SHP77 (cell line): ENCODE results near the gene PERM1.
"Not testable (repeated sequence)": the region's sequence is repeated elsewhere in the genome, so short reads cannot be mapped to it uniquely, and the experiment has no call there.

Experiments
- DNase-seq, 2 experiments: peaks; one replicate each; lab custom pipeline; 2025; lab: John Stamatoyannopoulos, UW

Gene PERM1

DNA sequence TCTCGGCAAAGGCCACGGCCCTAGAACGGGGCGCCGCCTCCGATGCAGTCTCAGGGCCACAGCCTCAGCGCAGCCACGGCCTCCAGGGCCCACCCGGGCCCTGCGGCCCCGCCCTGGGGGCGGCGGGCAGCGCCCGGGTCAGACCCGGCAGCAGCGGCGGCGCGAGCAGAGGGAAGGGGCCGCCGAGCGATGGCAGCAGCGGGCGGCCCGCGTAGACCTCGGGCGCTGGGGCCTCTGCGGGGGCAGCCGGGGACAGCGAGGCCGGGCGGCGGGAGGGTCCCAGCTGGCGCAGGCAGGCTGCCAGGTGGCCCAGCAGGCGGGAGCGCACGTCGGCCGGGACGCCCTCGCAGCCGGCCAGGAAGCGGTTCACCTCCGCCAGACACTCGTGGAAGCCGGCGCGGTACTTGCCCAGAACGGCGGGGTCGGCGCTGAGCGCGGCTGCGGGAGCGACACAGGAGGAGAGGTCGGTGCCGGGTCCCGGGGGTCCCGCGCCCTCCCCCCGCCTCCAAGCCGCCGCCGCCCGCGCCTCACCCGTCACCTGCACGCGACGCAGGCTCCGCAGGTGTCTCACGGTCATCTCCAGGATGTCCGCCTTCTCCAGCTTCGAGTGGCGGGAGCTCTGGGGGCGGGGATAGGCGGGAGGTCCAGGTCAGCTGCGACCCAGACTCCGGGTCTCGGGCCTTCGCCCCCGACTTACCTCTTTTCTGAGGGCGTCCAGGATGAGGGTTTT is 17.3 kb upstream of the PERM1 start:
- DNase-seq: no peak

GRCh38 chr1:998745-998994 is 16.8 kb upstream of the PERM1 start:
- DNase-seq: no peak

- DNase-seq: no peak
These were observed 16.3 kb upstream of the PERM1 start for GRCh38 chr1:997993-998744.

DNA sequence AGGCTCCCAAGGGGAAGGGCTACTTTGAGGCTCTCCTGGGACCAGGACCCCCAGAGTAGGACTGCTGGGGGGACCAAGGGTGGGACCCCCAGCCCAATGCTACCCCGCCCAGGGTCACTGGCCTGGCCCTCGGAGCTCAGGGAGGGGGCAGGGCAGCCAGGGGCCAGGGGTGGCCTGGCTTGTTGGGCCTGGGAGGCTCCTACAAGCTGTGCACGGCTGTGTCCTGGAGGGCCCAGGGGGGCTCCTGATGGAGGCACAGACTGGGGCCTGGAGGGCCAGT is 15.8 kb upstream of the PERM1 start:
- no peak for DNase-seq

- no peak for DNase-seq
These were observed 15.2 kb upstream of the PERM1 start for GRCh38 chr1:996851-997712.

DNA sequence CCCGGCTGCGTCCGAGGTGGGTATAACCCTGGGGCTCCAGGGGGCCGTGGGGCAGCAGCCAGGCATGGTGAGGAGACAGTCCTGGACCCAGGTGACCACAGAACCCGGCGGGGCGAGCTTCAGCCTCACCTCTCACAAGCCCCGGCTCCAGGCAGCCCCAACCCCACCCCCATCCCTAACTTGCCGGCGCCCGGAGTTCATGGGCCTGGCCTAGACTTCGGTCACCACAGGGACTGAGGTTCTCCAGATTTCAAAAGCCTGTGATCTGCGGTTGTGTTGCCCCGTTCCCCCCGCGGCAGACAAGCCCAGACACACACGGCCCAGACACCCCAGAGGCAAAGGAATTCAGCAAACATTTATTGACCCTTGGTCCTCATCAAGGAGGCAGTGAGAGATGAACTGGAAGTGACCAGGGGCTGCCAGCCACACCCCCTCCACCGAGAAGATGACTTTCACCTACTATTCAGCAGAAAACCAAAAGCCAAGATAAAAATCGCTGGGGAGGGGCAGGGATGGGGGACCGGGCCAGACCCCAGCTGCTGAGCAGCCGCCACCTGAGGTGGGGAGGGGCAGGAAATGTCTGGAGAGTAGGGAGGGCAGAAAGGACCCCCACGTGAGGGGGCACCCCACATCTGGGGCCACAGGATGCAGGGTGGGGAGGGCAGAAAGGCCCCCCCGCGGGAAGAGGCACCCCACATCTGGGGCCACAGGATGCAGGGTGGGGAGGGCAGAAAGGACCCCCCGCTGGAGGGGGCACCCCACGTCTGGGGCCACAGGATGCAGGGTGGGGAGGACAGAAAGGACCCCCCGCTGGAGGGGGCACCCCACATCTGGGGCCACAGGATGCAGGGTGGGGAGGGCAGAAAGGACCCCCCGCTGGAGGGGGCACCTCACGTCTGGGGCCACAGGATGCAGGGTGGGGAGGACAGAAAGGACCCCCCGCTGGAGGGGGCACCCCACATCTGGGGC is 14.1 kb upstream of the PERM1 start:
- DNase-seq: no peak

GRCh38 chr1:994546-994945 is 12.7 kb upstream of the PERM1 start:
- not testable (repeated sequence) for DNase-seq

- DNase-seq: no peak
These were observed 11.6 kb upstream of the PERM1 start for GRCh38 chr1:993379-993995.

DNA sequence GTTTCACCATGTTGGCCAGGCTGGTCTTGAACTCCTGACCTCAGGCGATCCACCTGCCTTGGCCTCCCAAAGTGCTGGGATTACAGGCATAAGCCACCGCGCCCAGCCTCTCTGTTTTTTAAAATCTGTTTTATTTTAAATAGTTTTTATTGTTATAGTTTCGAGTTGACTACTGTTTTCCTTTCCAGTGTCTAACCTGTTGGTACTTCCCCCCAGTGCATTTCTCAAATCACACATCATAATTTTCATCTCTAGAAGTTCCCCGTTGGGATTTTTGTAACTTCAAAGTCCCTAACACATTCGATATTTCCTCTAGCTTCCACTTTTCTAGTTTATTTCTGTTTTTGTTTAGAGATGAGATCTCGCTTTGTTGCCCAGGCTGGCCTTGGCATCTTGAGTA is 10.5 kb upstream of the PERM1 start:
- no peak for DNase-seq

DNA sequence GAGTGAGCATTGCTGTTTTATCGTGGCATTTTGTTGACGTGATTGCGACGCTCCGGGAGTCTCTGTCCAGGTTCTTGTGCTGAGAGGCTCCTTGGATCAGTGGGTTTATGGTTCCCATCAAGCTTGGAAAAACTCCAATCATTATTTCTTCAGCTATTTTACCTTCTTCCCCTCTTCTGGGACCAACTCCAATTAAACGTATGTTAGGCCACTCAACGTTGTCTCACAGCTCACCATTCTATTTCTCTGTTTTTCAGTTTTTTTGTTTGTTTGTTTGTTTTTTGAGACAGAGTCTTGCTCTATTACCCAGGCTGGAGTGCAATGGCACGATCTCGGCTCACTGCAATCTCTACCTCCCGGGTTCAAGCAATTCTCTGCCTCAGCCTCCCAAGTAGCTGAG is 10.0 kb upstream of the PERM1 start:
- no peak for DNase-seq

DNA sequence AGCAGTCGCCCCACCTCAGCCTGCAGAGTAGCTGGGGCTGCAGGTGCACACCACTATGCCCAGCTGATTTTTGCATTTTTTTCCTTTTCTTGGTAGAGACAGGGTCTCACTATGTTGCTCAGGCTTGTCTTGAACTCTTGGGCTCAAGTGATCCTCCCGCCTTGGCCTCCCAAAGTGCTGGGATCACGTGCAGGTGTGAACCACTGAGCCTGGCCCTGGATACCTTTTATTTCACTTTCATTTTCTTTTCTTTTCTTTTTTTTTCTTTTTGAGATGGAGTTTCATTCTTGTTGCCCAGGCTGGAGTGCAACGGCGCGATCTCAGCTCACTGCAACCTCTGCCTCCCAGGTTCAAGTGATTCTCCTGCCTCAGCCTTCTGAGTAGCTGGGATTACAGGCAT is 9.4 kb upstream of the PERM1 start:
- not testable (repeated sequence) for DNase-seq

DNA sequence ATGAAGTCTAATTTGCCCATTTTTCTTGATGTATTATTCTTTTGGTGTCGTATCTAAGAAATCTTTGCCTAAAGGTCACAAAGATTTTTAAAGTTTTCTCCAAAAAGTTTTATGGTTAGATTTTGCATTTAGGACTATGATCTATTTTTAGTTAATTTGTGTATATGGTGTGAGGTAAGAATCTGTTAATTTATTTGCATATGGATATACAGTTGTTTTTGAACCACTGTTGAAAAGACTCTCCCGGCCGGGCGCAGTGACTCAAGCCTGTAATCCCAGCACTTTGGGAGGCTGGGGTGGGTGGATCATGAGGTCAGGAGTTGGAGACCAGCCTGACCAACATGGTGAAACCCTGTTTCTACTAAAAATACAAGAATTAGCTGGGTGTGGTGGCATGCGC is 6.2 kb upstream of the PERM1 start:
- not testable (repeated sequence) for DNase-seq

DNA sequence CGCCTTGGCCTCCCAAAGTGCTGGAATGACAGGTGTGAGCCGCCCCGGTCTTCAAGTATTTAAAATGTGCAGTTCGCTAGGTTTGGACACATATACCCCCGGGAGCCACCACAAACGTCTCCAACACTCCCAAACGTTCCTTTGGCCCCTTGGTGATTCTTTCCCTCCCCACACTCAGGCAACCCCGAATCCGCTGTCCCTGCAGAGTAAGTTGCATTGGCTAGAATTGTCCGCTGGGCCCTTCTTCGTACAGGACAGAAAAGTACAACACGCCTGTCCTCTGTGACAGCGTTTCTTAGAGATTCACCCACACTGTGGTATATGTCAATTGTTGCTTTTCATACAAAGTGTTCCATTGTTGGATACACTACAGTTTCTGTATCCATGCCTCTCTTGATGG is 3.2 kb upstream of the PERM1 start:
- DNase-seq: no peak

GRCh38 chr1:984476-984814 is 2.6 kb upstream of the PERM1 start:
- no peak for DNase-seq

DNA sequence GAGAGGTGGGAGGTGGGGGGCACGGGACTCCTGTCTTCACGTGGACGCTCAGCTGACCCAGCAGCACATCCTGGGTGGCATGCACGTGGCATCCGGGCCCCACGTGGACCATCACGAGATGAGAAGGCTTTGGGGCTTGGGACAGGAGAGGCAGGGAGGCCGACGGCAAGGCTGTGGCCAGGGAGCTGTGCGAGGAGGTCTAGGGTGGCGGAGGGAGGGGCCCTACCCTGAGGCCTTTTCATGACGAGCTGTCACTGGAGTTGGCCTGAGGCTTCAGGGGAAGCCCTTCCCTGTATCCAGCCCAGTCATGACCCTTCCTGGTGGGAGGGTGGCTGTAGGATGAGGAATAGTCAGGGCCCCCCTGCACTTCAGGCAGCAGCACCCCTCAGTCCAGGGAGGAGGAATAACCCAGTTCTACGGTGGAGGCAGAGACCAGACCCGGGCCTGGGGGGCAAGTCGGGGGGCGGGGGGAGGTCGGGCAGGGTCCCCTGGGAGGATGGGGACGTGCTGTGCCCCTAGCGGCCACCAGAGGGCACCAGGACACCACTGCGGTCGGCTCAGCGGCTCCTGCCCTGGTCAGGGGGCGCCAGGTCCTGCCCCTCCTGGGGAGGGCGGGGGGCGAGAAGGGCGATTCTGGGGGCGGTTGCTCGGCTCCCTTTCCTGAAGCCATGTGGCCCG is 2.0 kb upstream of the PERM1 start:
- no peak for DNase-seq

- DNase-seq: no peak
These were observed 1.0 kb upstream of the PERM1 start for GRCh38 chr1:982765-983436.

DNA sequence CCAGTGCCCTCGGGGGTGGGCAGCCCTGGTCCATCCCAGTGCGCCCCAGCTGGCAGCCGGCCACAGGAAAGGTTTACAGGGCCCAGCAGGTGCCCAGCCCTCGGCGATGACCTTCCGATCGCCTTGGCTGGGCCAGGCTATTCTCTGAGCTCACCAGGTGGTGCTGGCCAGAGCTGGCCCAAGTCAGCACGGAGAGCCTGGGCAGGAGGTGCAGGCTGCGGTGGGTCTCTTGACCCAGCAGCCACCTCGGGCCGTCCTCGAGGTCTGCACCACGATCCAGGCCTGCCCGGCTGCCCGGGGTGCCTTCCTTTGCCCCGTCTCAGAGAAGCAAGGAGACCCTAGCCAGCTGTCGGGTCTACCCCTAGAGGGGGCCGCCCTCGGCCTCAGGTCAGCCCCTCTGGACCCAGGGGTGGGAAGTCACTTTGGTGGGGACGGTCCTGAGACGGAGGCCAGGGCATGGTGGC is 370 bp downstream of the PERM1 start:
- no peak for DNase-seq

DNA sequence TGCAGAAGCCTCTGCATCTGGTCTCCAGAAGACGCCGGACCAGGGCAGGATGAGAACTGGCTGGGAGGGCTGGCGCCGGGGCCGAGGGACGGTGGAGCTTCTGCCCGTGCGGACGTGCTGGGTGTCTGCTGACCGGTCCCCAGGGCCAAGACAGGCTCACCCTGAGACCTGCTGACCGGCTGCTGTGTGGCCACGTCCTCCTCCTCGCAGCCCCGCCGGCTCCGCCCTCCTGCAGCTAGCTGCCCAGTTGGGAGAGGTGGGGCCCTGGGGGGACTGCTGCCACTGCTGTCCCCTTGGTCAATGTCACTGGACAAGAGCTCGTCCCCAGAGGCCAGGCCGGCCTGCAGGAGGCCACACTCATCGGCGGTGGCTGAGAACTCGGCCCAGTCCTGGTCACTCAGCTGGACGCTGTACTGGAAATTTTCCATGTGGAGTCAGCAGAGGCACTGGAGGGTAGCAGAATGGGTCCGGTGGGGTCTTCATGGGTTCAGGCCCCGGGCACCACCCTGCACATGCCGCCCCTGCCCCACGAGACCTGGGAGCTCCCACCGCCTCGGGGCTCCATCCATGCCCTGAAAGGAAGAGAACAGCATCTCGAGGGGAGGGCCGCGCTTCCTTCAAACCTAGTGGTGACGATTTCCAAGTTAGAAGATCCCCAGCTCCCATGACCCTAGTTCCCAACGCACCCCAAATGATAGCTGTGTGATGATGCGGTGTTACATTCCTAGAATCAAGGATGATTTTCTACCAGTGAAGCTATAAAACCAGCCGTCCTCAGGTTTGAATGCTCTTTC is 1.1 kb downstream of the PERM1 start:
- DNase-seq: no peak

DNA sequence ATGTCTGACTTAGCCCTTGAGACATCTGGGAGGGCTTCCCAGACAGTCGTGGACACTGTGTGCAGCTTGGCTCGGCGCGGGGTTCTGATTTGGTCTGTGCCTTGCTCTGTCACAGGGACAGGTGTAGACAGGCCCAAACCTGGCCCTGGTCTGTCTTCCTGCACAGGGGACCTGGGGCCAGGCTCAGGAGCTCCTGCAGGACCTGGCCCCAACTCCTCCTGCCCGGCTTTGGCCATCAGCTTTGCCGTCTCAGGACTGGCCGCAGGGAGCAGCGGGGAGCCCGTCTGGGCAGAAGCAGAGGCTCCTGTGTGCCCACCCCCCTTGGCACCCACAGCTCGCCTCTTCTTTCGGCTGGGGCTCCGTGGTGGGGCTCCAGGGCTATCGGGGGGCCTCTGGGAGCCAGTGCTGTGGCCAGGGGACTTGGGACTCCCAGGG is 1.7 kb downstream of the PERM1 start:
- DNase-seq: no peak

GRCh38 chr1:979744-980072 is 2.2 kb downstream of the PERM1 start:
- DNase-seq: no peak
